SK-N-SH (cell line): Measurements from ENCODE around the gene TNFAIP8L1. TPM values are rescaled to one million over a fixed set of nuclear protein-coding genes. Genes with fewer than 3 reads are reported as not detected.

Source experiments
- CTCF ChIA-PET: fragments of 300-600, 350-600 bp; formaldehyde crosslinking; extraction: SDS; loops from one replicate; lab custom pipeline; 2021; lab: Yijun Ruan, JAX
- POLR2A ChIA-PET: fragments of 350-600 bp; sonication (Branson Sonifier 250); formaldehyde crosslinking; extraction: SDS; loops from one replicate; lab custom pipeline; 2020; ENCODE audit warnings: antibody characterized with exemption, inconsistent platforms; lab: Yijun Ruan, JAX
- DNase-seq: peaks from one replicate; pipeline ENCODE4 v3.0.0; 2012
- H2AFZ ChIP-seq: fragments of 200-600 bp; sonication (generic); 2 replicates; pipeline ENCODE4 v1.8.1; 2016; ENCODE audit warnings: antibody characterized with exemption, mild to moderate bottlenecking, low read depth
- H3F3A ChIP-seq: fragments of 200-600 bp; sonication (generic); replicated peaks from 2 replicates; pipeline ENCODE3; 2016; ENCODE audit warnings: antibody characterized with exemption, mild to moderate bottlenecking; ENCODE audit not compliant: insufficient read depth
- H3K27ac ChIP-seq, 2 experiments: fragments of 200-500 bp in 1 of 2; fragments of 200-600 bp in 1 of 2; sonication (Bioruptor generic) in 1 of 2; sonication (generic), shearing (Covaris generic) in 1 of 2; 2 replicates each; pipeline versions ENCODE4 v1.5.1 to v1.6.1; 2014 to 2016; ENCODE audit warnings: low read depth in 2 of 2, inconsistent platforms in 1 of 2, low read length in 1 of 2, mild to moderate bottlenecking in 1 of 2, mixed read lengths in 1 of 2
- H3K27me3 ChIP-seq: fragments of 200-600 bp; sonication (generic), shearing (Covaris generic); 2 replicates; pipeline ENCODE4 v1.6.1; 2016; ENCODE audit warnings: mixed run types; ENCODE audit not compliant: insufficient read depth
- H3K36me3 ChIP-seq, 2 experiments: fragments of 200-500 bp in 1 of 2; fragments of 200-600 bp in 1 of 2; sonication (Bioruptor generic) in 1 of 2; sonication (generic) in 1 of 2; replicated peaks in 1 of 2; 2 replicates each; pipeline versions ENCODE3 to v1.5.1; 2014 to 2016; ENCODE audit warnings: low read length in 1 of 2, mild to moderate bottlenecking in 1 of 2; ENCODE audit not compliant: insufficient read depth in 2 of 2, control insufficient read depth in 1 of 2
- H3K4me1 ChIP-seq, 2 experiments: fragments of 200-500 bp in 1 of 2; fragments of 200-600 bp in 1 of 2; sonication (Bioruptor generic) in 1 of 2; sonication (generic), shearing (Covaris generic) in 1 of 2; 2 replicates each; pipeline versions ENCODE4 v1.5.1 to v1.6.1; 2014 to 2016; ENCODE audit warnings: low read depth in 1 of 2, low read length in 1 of 2, mixed run types in 1 of 2; ENCODE audit not compliant: insufficient read depth in 2 of 2, control insufficient read depth in 1 of 2
- H3K4me2 ChIP-seq: fragments of 200-600 bp; sonication (generic), shearing (Covaris generic); 2 replicates; pipeline ENCODE4 v1.6.1; 2017; ENCODE audit warnings: mixed run types
- H3K4me3 ChIP-seq, 2 experiments: fragments of 200-500 bp in 1 of 2; fragments of 200-600 bp in 1 of 2; sonication (Bioruptor generic) in 1 of 2; sonication (generic), shearing (Covaris generic) in 1 of 2; 2 replicates each; pipeline versions ENCODE4 v1.5.1 to v1.8.1; 2014 to 2016; ENCODE audit warnings: low read depth in 2 of 2, inconsistent platforms in 1 of 2, low read length in 1 of 2, mild to moderate bottlenecking in 1 of 2, mixed read lengths in 1 of 2, moderate library complexity in 1 of 2
- H3K79me2 ChIP-seq: fragments of 200-600 bp; sonication (generic); 2 replicates; pipeline ENCODE4 v1.8.1; 2017; ENCODE audit warnings: mild to moderate bottlenecking; ENCODE audit not compliant: insufficient read depth
- H3K9ac ChIP-seq: fragments of 200-600 bp; sonication (generic); 2 replicates; pipeline ENCODE4 v1.6.1; 2017; ENCODE audit warnings: mixed run types
- H3K9me2 ChIP-seq: fragments of 200-600 bp; sonication (generic); 2 replicates; pipeline ENCODE4 v1.6.1; 2017; ENCODE audit warnings: mixed run types
- H3K9me3 ChIP-seq: fragments of 200-600 bp; sonication (generic); 2 replicates; pipeline ENCODE4 v1.6.1; 2017; ENCODE audit warnings: mixed run types, mild to moderate bottlenecking, moderate library complexity
- H4K20me1 ChIP-seq: fragments of 200-600 bp; sonication (generic); 2 replicates; pipeline ENCODE4 v1.6.1; 2017; ENCODE audit warnings: mild to moderate bottlenecking, mixed run types; ENCODE audit not compliant: insufficient read depth
- CTCF ChIP-seq: fragments of 200-600 bp; sonication (generic); IDR thresholded peaks from 2 replicates; pipeline ENCODE4 v1.6.1; 2017; ENCODE audit warnings: antibody characterized with exemption, mild to moderate bottlenecking, moderate library complexity
- ELF1 ChIP-seq: IDR thresholded peaks from 2 replicates; pipeline ENCODE4 v1.4.0; 2012
- EZH2phosphoT487 ChIP-seq: fragments of 200-600 bp; sonication (generic); IDR thresholded peaks from 2 replicates; pipeline ENCODE4 v1.6.1; 2017; ENCODE audit warnings: low read depth, mixed run types, mild to moderate bottlenecking, antibody characterized with exemption, moderate library complexity, borderline replicate concordance
- FOSL2 ChIP-seq: IDR thresholded peaks from 2 replicates; pipeline ENCODE4 v1.4.0; 2012; ENCODE audit warnings: low read depth, mild to moderate bottlenecking, moderate library complexity, borderline replicate concordance
- FOXM1 ChIP-seq: IDR thresholded peaks from 2 replicates; pipeline ENCODE4 v1.4.0; 2012; ENCODE audit warnings: low read depth, mild to moderate bottlenecking
- IRF3 ChIP-seq: fragments of 150-350 bp; IDR thresholded peaks from 2 replicates; pipeline ENCODE4 v1.6.1; 2016; ENCODE audit warnings: mild to moderate bottlenecking, low read depth, low read length
- POLR2AphosphoS5 ChIP-seq: IDR thresholded peaks from 2 replicates; pipeline ENCODE4 v1.6.1; 2012; ENCODE audit warnings: low read depth, low read length
- RAD21 ChIP-seq: IDR thresholded peaks from 2 replicates; pipeline ENCODE4 v1.6.1; 2012; ENCODE audit warnings: mild to moderate bottlenecking, low read length
- RCOR1 ChIP-seq: fragments of 150-350 bp; IDR thresholded peaks from 2 replicates; pipeline ENCODE4 v1.6.1; 2017; ENCODE audit warnings: antibody characterized with exemption, low read length
- RXRA ChIP-seq: IDR thresholded peaks from 2 replicates; pipeline ENCODE4 v1.4.0; 2012; ENCODE audit warnings: low read depth, mild to moderate bottlenecking, borderline replicate concordance
- SIN3A ChIP-seq: IDR thresholded peaks from 2 replicates; pipeline ENCODE4 v1.6.1; 2012; ENCODE audit warnings: low read depth, mild to moderate bottlenecking, low read length, moderate library complexity, borderline replicate concordance
- TCF12 ChIP-seq: IDR thresholded peaks from 2 replicates; pipeline ENCODE4 v1.4.0; 2012
- TEAD4 ChIP-seq: IDR thresholded peaks from 2 replicates; pipeline ENCODE4 v1.4.0; 2012; ENCODE audit warnings: mild to moderate bottlenecking, borderline replicate concordance; ENCODE audit not compliant: insufficient read depth
- YY1 ChIP-seq: IDR thresholded peaks from 2 replicates; pipeline ENCODE4 v1.4.0; 2012; ENCODE audit warnings: low read depth, mild to moderate bottlenecking
- ZBTB33 ChIP-seq: IDR thresholded peaks from 2 replicates; pipeline ENCODE4 v1.4.0; 2012; ENCODE audit warnings: low read depth, borderline replicate concordance
- WGBS: methylation state at CpG from one replicate; pipeline ENCODE4 v1.1.6; 2017; ENCODE audit warnings: low lambda C conversion rate; 5-methylcytosine and 5-hydroxymethylcytosine counted together
- polyA plus RNA-seq, 3 experiments: library from polyadenylated mRNA; depleted of rRNA; stranded (reverse); fragments of >200 nt; gene quantifications; 2 replicates each; pipeline ENCODE4 v1.2.3, GENCODE V29; 2012
- TF ChIP-seq, protein P1 (sequence below): IDR thresholded peaks from 2 replicates; pipeline ENCODE4; 2012
- TF ChIP-seq, protein P2 (sequence below): IDR thresholded peaks from 2 replicates; pipeline ENCODE4 v1.4.0; 2012; ENCODE audit warnings: low read depth, borderline replicate concordance

Gene TNFAIP8L1
- polyA plus RNA-seq, 1 of the 3 experiments (the other 2 are of a cell fraction), result 6.4 TPM

GRCh38 chr19:4609878-4610511, 29.3 kb upstream of the TNFAIP8L1 start:
- DNase-seq, result peak; percentile 46
- H3K9me3 ChIP-seq, result no peaks in the 10 kb centered on the region
- TF ChIP-seq FOSL2 (no peak), ELF1 (no peak), TCF12 (no peak), CTCF (no peak), RCOR1 (no peak), IRF3 (no peak)
- TF ChIP-seq, all 33 proteins: peak for 0
- no peak overlapping the region for H3K9ac ChIP-seq
- no peaks in the 10 kb centered on the region for H3K9me2 ChIP-seq
- peak overlapping the region; percentile 24; the same call in 1 of the 2 replicates for H3K4me2 ChIP-seq
- H3K27me3 ChIP-seq, result peaks cover 22% of the 10 kb centered on the region; the same call in 1 of the 2 replicates
- H3F3A ChIP-seq, result peaks cover 7% of the 10 kb centered on the region
- H3K27ac ChIP-seq, result no peak overlapping the region
- no peak overlapping the region for H2AFZ ChIP-seq
- 19% methylated on average over 13 of the region's 15 CpGs for WGBS
- H3K36me3 ChIP-seq, result no peaks in the 10 kb centered on the region
- no peak overlapping the region for H3K4me3 ChIP-seq
- no peaks in the 10 kb centered on the region for H3K79me2 ChIP-seq
- POLR2A ChIA-PET, result no interaction called here
- CTCF ChIA-PET, result interaction anchor here (1.4 to 3.8 kb wide), 2 partner anchors 43 to 87 kb away, joined by 4 to 20 read pairs; no protein-coding TSS in a partner anchor
- H3K4me1 ChIP-seq, result peaks cover 0 to 2% of the 10 kb centered on the region in 2 experiments; a peak in 1 of 4 replicates
- H4K20me1 ChIP-seq, result no peaks in the 10 kb centered on the region

GRCh38 chr19:4613254-4613751, 26.0 kb upstream of the TNFAIP8L1 start:
- Histone ChIP-seq H3K4me2 (no peak overlapping the region), H3K4me1 (no peaks in the 10 kb centered on the region), H3K27ac (no peak overlapping the region), H3K36me3 (no peaks in the 10 kb centered on the region), H3K9me3 (no peaks in the 10 kb centered on the region), H4K20me1 (no peaks in the 10 kb centered on the region), H3K9ac (no peak overlapping the region), H3K27me3 (peaks cover 19% of the 10 kb centered on the region; the same call in 1 of the 2 replicates), H3K79me2 (no peaks in the 10 kb centered on the region), H3K4me3 (no peak overlapping the region), H3K9me2 (no peaks in the 10 kb centered on the region), H3F3A (peaks cover 1% of the 10 kb centered on the region), H2AFZ (no peak overlapping the region)
- no peak for DNase-seq
- POLR2A ChIA-PET, result no interaction called here
- 69% methylated on average over 8 of the region's 8 CpGs for WGBS
- CTCF ChIA-PET, result no interaction called here
- TF ChIP-seq RAD21 (no peak), EZH2phosphoT487 (no peak), YY1 (no peak), TEAD4 (no peak), POLR2AphosphoS5 (no peak), CTCF (no peak), RXRA (no peak), FOXM1 (no peak), SIN3A (no peak), ZBTB33 (no peak)
- TF ChIP-seq, protein P1, sequence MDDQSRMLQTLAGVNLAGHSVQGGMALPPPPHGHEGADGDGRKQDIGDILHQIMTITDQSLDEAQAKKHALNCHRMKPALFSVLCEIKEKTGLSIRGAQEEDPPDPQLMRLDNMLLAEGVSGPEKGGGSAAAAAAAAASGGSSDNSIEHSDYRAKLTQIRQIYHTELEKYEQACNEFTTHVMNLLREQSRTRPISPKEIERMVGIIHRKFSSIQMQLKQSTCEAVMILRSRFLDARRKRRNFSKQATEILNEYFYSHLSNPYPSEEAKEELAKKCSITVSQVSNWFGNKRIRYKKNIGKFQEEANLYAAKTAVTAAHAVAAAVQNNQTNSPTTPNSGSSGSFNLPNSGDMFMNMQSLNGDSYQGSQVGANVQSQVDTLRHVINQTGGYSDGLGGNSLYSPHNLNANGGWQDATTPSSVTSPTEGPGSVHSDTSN, result no peak
- TF ChIP-seq, protein P2, sequence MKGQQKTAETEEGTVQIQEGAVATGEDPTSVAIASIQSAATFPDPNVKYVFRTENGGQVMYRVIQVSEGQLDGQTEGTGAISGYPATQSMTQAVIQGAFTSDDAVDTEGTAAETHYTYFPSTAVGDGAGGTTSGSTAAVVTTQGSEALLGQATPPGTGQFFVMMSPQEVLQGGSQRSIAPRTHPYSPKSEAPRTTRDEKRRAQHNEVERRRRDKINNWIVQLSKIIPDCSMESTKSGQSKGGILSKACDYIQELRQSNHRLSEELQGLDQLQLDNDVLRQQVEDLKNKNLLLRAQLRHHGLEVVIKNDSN, result no peak
